Liver (tissue), 9 donors: Measurements from ENCODE around the gene ACOT8. TPM values are rescaled to one million over a fixed set of nuclear protein-coding genes. Genes with fewer than 3 reads are reported as not detected.
A peak's percentile ranks its signal among the peaks of the same experiment; 100 is the strongest.

Source experiments
- DNase-seq: peaks from one replicate; pipeline ENCODE4 v3.0.0-alpha.2; 2017; ENCODE audit warnings: low spot score
- H3K27ac ChIP-seq, 2 donors: one replicate each; pipeline ENCODE4 v1.7.0; 2013; ENCODE audit warnings: inconsistent platforms in 2 of 2, low read length in 2 of 2, control low read depth in 1 of 2, low read depth in 1 of 2, mild to moderate bottlenecking in 1 of 2
- H3K27me3 ChIP-seq, 4 donors: one replicate each; pipeline versions ENCODE4 v1.6.1 to v1.7.0; 2013; ENCODE audit warnings: low read length in 3 of 4, inconsistent platforms in 1 of 4, mild to moderate bottlenecking in 1 of 4, moderate library complexity in 1 of 4; ENCODE audit not compliant: control insufficient read depth in 4 of 4, insufficient read depth in 4 of 4
- H3K36me3 ChIP-seq, 4 donors: one replicate each; pipeline versions ENCODE4 v1.6.1 to v1.7.0; 2013; ENCODE audit warnings: low read length in 3 of 4, mild to moderate bottlenecking in 3 of 4, low read depth in 1 of 4, moderate library complexity in 1 of 4; ENCODE audit not compliant: control insufficient read depth in 4 of 4, insufficient read depth in 3 of 4
- H3K4me1 ChIP-seq, 4 donors: one replicate each; pipeline versions ENCODE4 v1.6.1 to v1.7.0; 2013; ENCODE audit warnings: low read length in 3 of 4, mild to moderate bottlenecking in 3 of 4, moderate library complexity in 1 of 4; ENCODE audit not compliant: control insufficient read depth in 4 of 4, insufficient read depth in 4 of 4
- H3K4me3 ChIP-seq, 3 donors: one replicate each; pipeline versions ENCODE4 v1.6.1 to v1.7.0; 2013; ENCODE audit warnings: low read length in 3 of 3, control low read depth in 1 of 3, low read depth in 1 of 3, mild to moderate bottlenecking in 1 of 3
- H3K9ac ChIP-seq, 2 donors: one replicate each; pipeline ENCODE4 v1.7.0; 2013; ENCODE audit warnings: low read length in 2 of 2, mild to moderate bottlenecking in 2 of 2, moderate library complexity in 2 of 2, control low read depth in 1 of 2, low read depth in 1 of 2
- H3K9me3 ChIP-seq, 4 donors: one replicate each; pipeline versions ENCODE4 v1.6.1 to v1.7.0; 2013; ENCODE audit warnings: low read length in 3 of 4; ENCODE audit not compliant: control insufficient read depth in 4 of 4
- EGR1 ChIP-seq, 2 donors: IDR thresholded peaks; 2 replicates each; pipeline ENCODE4 v1.6.1; 2016 to 2018; ENCODE audit warnings: antibody characterized with exemption in 2 of 2, low read depth in 2 of 2
- FOXA1 ChIP-seq: IDR thresholded peaks from 2 replicates; pipeline ENCODE4 v1.6.1; 2016; ENCODE audit warnings: antibody characterized with exemption
- FOXA2 ChIP-seq: IDR thresholded peaks from 2 replicates; pipeline ENCODE4 v1.6.1; 2016; ENCODE audit warnings: antibody characterized with exemption
- GABPA ChIP-seq, 2 donors: IDR thresholded peaks in 1 of 2; conservative IDR thresholded peaks in 1 of 2; 2 replicates each; pipeline ENCODE4 v1.6.1; 2016; ENCODE audit warnings: antibody characterized with exemption in 2 of 2, mild to moderate bottlenecking in 1 of 2, moderate library complexity in 1 of 2
- HNF4A ChIP-seq, 2 donors: conservative IDR thresholded peaks; 2 replicates each; pipeline ENCODE4 v1.6.1; 2016; ENCODE audit warnings: antibody characterized with exemption in 2 of 2, mild to moderate bottlenecking in 2 of 2
- HNF4G ChIP-seq: IDR thresholded peaks from 2 replicates; pipeline ENCODE4 v1.6.1; 2016; ENCODE audit warnings: antibody characterized with exemption
- JUND ChIP-seq, 2 donors: IDR thresholded peaks; 2 replicates each; pipeline ENCODE4 v1.6.1; 2016; ENCODE audit warnings: antibody characterized with exemption in 2 of 2
- NR2F2 ChIP-seq: IDR thresholded peaks from 2 replicates; pipeline ENCODE4 v1.6.1; 2016; ENCODE audit warnings: antibody characterized with exemption
- RAD21 ChIP-seq, 2 donors: IDR thresholded peaks; 2 replicates each; pipeline ENCODE4 v1.6.1; 2016; ENCODE audit warnings: antibody characterized with exemption in 2 of 2, mild to moderate bottlenecking in 2 of 2
- RXRA ChIP-seq, 2 donors: IDR thresholded peaks; 2 replicates each; pipeline ENCODE4 v1.6.1; 2017 to 2018; ENCODE audit warnings: antibody characterized with exemption in 2 of 2, mild to moderate bottlenecking in 1 of 2
- SP1 ChIP-seq: IDR thresholded peaks from 2 replicates; pipeline ENCODE4 v1.6.1; 2018; ENCODE audit warnings: antibody characterized with exemption, mild to moderate bottlenecking
- TAF1 ChIP-seq: conservative IDR thresholded peaks from 2 replicates; pipeline ENCODE4 v1.6.1; 2016; ENCODE audit warnings: antibody characterized with exemption, mild to moderate bottlenecking
- YY1 ChIP-seq: IDR thresholded peaks from 2 replicates; pipeline ENCODE4 v1.6.1; 2016; ENCODE audit warnings: antibody characterized with exemption, mild to moderate bottlenecking
- WGBS: extraction: QIAGEN DNeasy Blood & Tissue Kit; methylation state at CpG from one replicate; pipeline ENCODE4 v1.1.7; 2013; 5-methylcytosine and 5-hydroxymethylcytosine counted together
- polyA plus RNA-seq, 2 donors: library from polyadenylated mRNA; stranded (reverse) in 1 of 2; unstranded in 1 of 2; fragments of 200-250 nt in 1 of 2; fragments of >200 nt in 1 of 2; fragmentation: Nextera tagmentation in 1 of 2; extraction: Ambion mirVana in 1 of 2; gene quantifications; one replicate each; pipeline versions ENCODE4 v1.2.1 to v1.2.3, GENCODE V29; 2013 to 2015
- total RNA-seq, 2 donors: library from RNA; depleted of rRNA; stranded (reverse); fragments of >200 nt; gene quantifications; one replicate each; pipeline ENCODE4 v1.2.3, GENCODE V29; 2014
- TF ChIP-seq, protein P1 (sequence below): IDR thresholded peaks from 2 replicates; pipeline ENCODE4 v1.6.1; 2016; ENCODE audit warnings: antibody characterized with exemption
- TF ChIP-seq, protein P2 (sequence below): IDR thresholded peaks from 2 replicates; pipeline ENCODE4 v1.6.1; 2016; ENCODE audit warnings: antibody characterized with exemption
- TF ChIP-seq, protein P3 (sequence below): IDR thresholded peaks from 2 replicates; pipeline ENCODE4 v1.6.1; 2016; ENCODE audit warnings: antibody characterized with exemption
- TF ChIP-seq, protein P4 (sequence below): IDR thresholded peaks from 2 replicates; pipeline ENCODE4 v1.6.1; 2016; ENCODE audit warnings: antibody characterized with exemption, mild to moderate bottlenecking
- TF ChIP-seq, protein P5 (sequence below): fragments of 150-350 bp; IDR thresholded peaks from 2 replicates; pipeline ENCODE4 v1.5.1; 2017; ENCODE audit warnings: improper control_type of control experiment, low read depth, low read length; ENCODE audit not compliant: missing input control
- donor health status: healthy.
- donor health status: healthy.
- donor health status: healthy.
- donor health status: healthy.
- donor health status: healthy.

The ACOT8 gene
- 10 to 100 TPM; 24.4 to 24.5 TPM for total RNA-seq
- 10 to 100 TPM; 24.5 to 27.1 TPM for polyA plus RNA-seq

DNA sequence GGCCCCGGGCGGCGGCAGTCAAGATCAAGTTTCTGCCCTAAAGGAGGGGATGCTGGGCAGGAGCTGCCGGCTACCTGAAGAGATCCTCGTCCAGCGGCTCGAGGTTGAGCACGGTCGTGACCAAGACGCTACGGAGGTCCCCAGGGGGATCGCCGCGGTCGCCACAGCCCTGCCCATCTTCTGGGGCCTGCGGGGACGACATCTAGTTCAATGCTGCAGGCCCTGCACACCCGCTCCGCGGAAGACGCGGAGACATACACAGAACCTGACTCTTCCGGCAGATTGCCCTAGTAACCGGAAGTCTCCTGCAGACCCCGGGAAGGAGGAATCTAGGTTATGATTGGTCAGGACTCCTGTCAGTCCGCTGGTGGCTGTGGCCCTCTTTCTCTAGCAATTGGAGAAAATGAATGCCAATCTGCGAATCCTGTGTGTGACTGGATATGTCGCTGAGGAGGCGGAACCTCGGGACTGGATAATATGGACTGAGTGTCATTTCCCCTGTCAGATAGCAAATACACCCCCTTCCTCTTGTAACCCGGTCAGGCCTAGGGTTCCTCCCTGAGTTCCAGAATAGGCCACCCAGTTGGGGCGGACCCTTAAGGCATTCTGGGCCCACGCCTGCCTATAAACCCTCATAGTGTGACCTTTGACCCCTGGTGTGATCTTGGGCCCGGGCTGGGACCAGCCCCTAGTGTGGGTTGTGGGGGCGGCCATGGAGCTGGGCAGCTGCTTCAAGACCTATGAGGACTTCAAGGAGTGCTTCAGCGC lies at the start of gene ACOT8, which contains the start of gene ZSWIM3:
Gene ACOT8 (minus strand): TSS at position 279 of the 768 bp plus-strand sequence. CDS start 77 bp downstream, at position 202.
Gene ZSWIM3 (plus strand): TSS at position 501 of the 768 bp plus-strand sequence. CDS start 212 bp downstream, at position 713.
- H3K27me3 ChIP-seq, result no peaks in the 10 kb centered on the region
- peak within 1 kb of the TSS; percentile 68 to 100 (median 97) for H3K4me3 ChIP-seq
- peaks cover 12 to 28% (median 22%) of the 10 kb centered on the region in 4 donors for H3K4me1 ChIP-seq
- no peaks in the 10 kb centered on the region for H3K9me3 ChIP-seq
- H3K36me3 ChIP-seq, result peaks cover 2 to 7% (median 3%) of the 10 kb centered on the region in 4 donors
- WGBS, result under 1% methylated on average over 36 of the region's 36 CpGs
- H3K9ac ChIP-seq, result peak within 1 kb of the TSS; percentile 73 to 85
- TF ChIP-seq RXRA (IDR thresholded peaks at IDR 0.05) (peak; percentile 38 to 41), FOXA2 (no peak), JUND (IDR thresholded peaks at IDR 0.05) (peak in 1 of 2 donors; percentile 18), HNF4A (conservative IDR thresholded peaks at IDR 0.05) (peak; percentile 27 to 46), TAF1 (peak; percentile 91), NR2F2 (peak; percentile 94), EGR1 (IDR thresholded peaks at IDR 0.05; ENCODE audit: low read depth in 2 of 2) (no peak), GABPA (IDR thresholded peaks at IDR 0.05 in 1 of 2, conservative IDR thresholded peaks at IDR 0.05 in 1 of 2) (peak; percentile 99), HNF4G (no peak), YY1 (peak; percentile 97), SP1 (peak; percentile 100), RAD21 (IDR thresholded peaks at IDR 0.05) (peak; percentile 19 to 24), FOXA1 (no peak)
- TF ChIP-seq, protein P1, sequence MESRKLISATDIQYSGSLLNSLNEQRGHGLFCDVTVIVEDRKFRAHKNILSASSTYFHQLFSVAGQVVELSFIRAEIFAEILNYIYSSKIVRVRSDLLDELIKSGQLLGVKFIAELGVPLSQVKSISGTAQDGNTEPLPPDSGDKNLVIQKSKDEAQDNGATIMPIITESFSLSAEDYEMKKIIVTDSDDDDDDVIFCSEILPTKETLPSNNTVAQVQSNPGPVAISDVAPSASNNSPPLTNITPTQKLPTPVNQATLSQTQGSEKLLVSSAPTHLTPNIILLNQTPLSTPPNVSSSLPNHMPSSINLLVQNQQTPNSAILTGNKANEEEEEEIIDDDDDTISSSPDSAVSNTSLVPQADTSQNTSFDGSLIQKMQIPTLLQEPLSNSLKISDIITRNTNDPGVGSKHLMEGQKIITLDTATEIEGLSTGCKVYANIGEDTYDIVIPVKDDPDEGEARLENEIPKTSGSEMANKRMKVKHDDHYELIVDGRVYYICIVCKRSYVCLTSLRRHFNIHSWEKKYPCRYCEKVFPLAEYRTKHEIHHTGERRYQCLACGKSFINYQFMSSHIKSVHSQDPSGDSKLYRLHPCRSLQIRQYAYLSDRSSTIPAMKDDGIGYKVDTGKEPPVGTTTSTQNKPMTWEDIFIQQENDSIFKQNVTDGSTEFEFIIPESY, result peak; percentile 92
- TF ChIP-seq, protein P2, sequence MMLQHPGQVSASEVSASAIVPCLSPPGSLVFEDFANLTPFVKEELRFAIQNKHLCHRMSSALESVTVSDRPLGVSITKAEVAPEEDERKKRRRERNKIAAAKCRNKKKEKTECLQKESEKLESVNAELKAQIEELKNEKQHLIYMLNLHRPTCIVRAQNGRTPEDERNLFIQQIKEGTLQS, result no peak
- TF ChIP-seq, protein P3, sequence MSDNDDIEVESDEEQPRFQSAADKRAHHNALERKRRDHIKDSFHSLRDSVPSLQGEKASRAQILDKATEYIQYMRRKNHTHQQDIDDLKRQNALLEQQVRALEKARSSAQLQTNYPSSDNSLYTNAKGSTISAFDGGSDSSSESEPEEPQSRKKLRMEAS, result peak; percentile 22
- TF ChIP-seq, protein P4, sequence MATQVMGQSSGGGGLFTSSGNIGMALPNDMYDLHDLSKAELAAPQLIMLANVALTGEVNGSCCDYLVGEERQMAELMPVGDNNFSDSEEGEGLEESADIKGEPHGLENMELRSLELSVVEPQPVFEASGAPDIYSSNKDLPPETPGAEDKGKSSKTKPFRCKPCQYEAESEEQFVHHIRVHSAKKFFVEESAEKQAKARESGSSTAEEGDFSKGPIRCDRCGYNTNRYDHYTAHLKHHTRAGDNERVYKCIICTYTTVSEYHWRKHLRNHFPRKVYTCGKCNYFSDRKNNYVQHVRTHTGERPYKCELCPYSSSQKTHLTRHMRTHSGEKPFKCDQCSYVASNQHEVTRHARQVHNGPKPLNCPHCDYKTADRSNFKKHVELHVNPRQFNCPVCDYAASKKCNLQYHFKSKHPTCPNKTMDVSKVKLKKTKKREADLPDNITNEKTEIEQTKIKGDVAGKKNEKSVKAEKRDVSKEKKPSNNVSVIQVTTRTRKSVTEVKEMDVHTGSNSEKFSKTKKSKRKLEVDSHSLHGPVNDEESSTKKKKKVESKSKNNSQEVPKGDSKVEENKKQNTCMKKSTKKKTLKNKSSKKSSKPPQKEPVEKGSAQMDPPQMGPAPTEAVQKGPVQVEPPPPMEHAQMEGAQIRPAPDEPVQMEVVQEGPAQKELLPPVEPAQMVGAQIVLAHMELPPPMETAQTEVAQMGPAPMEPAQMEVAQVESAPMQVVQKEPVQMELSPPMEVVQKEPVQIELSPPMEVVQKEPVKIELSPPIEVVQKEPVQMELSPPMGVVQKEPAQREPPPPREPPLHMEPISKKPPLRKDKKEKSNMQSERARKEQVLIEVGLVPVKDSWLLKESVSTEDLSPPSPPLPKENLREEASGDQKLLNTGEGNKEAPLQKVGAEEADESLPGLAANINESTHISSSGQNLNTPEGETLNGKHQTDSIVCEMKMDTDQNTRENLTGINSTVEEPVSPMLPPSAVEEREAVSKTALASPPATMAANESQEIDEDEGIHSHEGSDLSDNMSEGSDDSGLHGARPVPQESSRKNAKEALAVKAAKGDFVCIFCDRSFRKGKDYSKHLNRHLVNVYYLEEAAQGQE, result peak; percentile 70
- TF ChIP-seq, protein P5, sequence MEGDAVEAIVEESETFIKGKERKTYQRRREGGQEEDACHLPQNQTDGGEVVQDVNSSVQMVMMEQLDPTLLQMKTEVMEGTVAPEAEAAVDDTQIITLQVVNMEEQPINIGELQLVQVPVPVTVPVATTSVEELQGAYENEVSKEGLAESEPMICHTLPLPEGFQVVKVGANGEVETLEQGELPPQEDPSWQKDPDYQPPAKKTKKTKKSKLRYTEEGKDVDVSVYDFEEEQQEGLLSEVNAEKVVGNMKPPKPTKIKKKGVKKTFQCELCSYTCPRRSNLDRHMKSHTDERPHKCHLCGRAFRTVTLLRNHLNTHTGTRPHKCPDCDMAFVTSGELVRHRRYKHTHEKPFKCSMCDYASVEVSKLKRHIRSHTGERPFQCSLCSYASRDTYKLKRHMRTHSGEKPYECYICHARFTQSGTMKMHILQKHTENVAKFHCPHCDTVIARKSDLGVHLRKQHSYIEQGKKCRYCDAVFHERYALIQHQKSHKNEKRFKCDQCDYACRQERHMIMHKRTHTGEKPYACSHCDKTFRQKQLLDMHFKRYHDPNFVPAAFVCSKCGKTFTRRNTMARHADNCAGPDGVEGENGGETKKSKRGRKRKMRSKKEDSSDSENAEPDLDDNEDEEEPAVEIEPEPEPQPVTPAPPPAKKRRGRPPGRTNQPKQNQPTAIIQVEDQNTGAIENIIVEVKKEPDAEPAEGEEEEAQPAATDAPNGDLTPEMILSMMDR, result no peak
- DNase-seq, result peak; percentile 92
- H3K27ac ChIP-seq, result peak within 1 kb of the TSS; percentile 67 to 86
